Measurements from ENCODE around the gene GRIPAP1. TPM values are rescaled to one million over a fixed set of nuclear protein-coding genes. Genes with fewer than 3 reads are reported as not detected.

GRIPAP1 gene, protein sequence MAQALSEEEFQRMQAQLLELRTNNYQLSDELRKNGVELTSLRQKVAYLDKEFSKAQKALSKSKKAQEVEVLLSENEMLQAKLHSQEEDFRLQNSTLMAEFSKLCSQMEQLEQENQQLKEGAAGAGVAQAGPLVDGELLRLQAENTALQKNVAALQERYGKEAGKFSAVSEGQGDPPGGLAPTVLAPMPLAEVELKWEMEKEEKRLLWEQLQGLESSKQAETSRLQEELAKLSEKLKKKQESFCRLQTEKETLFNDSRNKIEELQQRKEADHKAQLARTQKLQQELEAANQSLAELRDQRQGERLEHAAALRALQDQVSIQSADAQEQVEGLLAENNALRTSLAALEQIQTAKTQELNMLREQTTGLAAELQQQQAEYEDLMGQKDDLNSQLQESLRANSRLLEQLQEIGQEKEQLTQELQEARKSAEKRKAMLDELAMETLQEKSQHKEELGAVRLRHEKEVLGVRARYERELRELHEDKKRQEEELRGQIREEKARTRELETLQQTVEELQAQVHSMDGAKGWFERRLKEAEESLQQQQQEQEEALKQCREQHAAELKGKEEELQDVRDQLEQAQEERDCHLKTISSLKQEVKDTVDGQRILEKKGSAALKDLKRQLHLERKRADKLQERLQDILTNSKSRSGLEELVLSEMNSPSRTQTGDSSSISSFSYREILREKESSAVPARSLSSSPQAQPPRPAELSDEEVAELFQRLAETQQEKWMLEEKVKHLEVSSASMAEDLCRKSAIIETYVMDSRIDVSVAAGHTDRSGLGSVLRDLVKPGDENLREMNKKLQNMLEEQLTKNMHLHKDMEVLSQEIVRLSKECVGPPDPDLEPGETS
- total RNA-seq (16.1 TPM), polyA plus RNA-seq (27.9 TPM)

DNA sequence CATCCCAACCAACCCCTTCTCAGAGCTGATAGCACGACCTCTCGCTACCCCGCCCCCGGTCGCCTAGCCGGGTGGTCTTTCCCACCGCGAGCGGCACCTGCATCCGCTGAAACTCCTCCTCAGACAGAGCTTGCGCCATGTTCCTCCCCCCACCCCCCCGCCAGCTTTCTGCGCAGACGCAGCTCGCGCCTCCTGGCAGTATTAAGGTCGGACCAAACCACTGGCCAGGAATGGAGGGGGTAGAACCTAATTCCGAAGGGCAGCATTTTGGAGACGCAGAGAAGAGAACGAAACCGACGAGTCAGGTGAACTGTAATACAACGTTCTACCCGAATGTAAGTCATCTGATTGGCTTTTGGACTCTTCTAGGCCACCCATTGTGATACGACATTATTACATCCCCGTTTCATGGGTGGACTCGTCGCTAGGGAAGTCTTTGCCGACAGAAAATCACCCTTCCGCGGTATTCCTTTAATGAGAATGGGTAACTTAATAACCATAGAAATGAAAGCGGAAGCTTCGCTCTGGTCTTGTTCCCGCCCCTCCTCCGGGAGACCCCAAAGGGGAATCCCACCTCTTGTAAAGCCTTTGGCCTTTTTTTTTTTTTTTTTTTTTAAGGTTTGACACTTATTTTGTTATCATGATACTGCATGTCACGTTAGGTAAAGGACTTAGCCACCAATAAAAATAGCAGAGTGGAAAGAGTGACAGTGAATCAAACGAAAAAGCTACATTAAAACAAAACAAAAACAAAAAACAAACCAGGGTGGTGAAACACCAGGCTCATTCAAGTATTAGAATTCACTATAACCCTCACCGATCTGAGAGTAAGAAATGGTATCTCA lies at the start of gene GRIPAP1:
Gene GRIPAP1, minus strand, starts transcription at position 174 of the 845 bp plus-strand sequence. Its CDS starts 35 bp downstream, at position 139.
- WGBS = under 1% methylated on average over 38 of the region's 38 CpGs

DNA sequence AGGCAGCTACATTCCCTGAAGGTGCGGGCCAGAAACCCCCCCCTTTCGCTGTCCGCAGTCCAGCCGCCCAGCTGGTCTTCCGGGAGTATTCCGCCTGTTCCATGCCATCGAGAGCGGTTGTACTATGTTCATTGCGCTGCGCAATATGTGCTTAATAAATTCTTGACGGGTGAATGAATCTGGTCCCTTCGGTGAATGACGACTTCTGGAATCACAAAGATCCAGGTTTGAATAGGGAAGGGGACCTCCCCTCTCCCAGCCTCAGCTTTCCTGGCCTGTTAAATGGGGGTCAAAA lies 41.9 kb upstream of the GRIPAP1 start:
- Histone ChIP-seq H3K4me1 (ENCODE audit: insufficient read depth) (peaks cover 2% of the 10 kb centered on the region), H3K27ac (ENCODE audit: low read depth) (peak overlapping the region; percentile 79), H3K36me3 (ENCODE audit: insufficient read depth) (no peaks in the 10 kb centered on the region), H3K4me3 (ENCODE audit: low read depth, low read length) (no peak overlapping the region)
- DNase-seq (ENCODE audit: extremely low spot score) = no peak
- WGBS = 16% methylated on average over 13 of the region's 13 CpGs

More for the DNA sequence above, at the start of gene GRIPAP1:
- DNase-seq (ENCODE audit: extremely low spot score) = peak; percentile 78
- Histone ChIP-seq H3K4me1 (ENCODE audit: insufficient read depth) (no peaks in the 10 kb centered on the region), H3K36me3 (ENCODE audit: insufficient read depth) (no peaks in the 10 kb centered on the region), H3K27ac (ENCODE audit: low read depth) (peak within 1 kb of the TSS; percentile 87), H3K4me3 (ENCODE audit: low read depth, low read length) (peak within 1 kb of the TSS; percentile 70)

DNA sequence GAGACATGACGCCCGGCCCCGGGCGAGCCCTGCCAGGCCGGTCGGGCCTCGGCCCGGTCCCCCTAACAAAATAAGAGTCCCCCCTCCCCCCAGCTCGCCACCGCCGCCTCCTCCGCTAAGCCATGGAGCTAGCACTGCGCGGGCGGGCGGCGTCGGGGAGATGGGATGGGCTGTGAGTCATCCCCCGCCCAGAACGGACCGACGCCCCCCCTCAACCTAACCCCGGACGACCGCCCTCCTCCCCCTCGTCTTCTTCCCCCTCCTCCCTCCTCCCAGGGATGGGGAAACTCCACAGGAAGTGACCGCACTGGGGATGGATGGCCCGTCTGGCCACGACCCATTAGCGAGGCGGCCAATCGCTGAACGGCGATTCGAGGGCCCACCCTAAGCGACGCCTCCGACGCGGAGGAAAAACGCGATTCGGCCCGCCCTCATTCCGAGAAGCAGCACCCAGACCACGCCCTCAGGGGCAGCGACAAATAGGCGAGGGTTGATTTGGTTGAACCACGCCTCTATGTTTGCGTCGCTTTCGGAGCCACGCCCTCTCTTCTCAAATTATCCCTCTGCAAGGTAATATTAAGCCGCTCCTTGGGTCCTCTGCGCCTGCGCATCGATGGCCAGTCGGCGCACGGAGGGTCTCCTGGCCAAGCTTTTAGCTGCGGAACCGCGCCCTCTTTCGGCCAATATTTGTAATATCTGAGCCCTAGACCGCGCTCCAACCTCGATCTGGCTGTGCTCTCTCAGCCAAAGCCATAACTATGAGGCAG lies 41.3 kb upstream of the GRIPAP1 start, which contains the start of gene TFE3:
Gene TFE3, minus strand, starts transcription at position 138 of the 767 bp plus-strand sequence. Its CDS starts 131 bp downstream, at position 7.
- peak; percentile 96 for DNase-seq (ENCODE audit: extremely low spot score)
- Histone ChIP-seq H3K4me1 (ENCODE audit: insufficient read depth) (peaks cover 2% of the 10 kb centered on the region), H3K4me3 (ENCODE audit: low read depth, low read length) (peak within 1 kb of the TSS; percentile 89), H3K36me3 (ENCODE audit: insufficient read depth) (no peaks in the 10 kb centered on the region), H3K27ac (ENCODE audit: low read depth) (peak within 1 kb of the TSS; percentile 99)
- WGBS = under 1% methylated on average over 60 of the region's 67 CpGs

DNA sequence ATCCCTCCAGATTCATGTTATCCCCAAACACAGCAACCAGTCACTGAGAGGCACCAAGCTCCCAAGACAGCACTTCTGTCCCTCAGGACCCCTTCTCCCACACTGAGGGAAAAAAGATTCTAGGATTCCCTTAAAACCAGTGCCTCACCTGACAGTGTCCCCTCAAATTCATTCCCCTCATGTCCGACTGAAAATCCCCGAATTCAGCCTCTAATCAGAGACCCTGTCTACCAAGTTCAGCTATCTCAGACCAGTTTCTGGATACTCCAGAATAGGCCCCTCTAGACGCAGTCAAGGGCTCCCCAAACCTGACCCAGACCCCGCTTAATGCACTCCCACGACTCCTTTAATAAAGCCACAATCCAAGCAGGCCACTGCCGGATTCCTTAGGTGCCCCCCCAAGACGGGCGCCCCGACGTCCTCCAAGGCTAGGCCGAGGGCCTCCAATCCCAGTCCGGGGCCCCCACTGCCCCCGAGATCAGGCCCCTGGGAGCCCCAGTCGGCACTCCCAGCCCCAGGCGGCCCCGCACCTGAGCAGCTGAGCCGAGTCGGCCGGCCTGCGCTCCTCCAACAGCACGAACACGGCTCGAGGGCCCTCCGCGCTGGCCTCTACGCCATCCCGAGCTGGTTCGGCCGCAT lies 40.6 kb upstream of the GRIPAP1 start:
- H3K27ac ChIP-seq (ENCODE audit: low read depth) = peak overlapping the region; percentile 99
- whole genome bisulfite sequencing = 0% methylated on average over 29 of the region's 29 CpGs
- no peaks in the 10 kb centered on the region for H3K36me3 ChIP-seq (ENCODE audit: insufficient read depth)
- H3K4me1 ChIP-seq (ENCODE audit: insufficient read depth) = peaks cover 2% of the 10 kb centered on the region
- no peak for DNase-seq (ENCODE audit: extremely low spot score)
- peak overlapping the region; percentile 89 for H3K4me3 ChIP-seq (ENCODE audit: low read depth, low read length)

DNA sequence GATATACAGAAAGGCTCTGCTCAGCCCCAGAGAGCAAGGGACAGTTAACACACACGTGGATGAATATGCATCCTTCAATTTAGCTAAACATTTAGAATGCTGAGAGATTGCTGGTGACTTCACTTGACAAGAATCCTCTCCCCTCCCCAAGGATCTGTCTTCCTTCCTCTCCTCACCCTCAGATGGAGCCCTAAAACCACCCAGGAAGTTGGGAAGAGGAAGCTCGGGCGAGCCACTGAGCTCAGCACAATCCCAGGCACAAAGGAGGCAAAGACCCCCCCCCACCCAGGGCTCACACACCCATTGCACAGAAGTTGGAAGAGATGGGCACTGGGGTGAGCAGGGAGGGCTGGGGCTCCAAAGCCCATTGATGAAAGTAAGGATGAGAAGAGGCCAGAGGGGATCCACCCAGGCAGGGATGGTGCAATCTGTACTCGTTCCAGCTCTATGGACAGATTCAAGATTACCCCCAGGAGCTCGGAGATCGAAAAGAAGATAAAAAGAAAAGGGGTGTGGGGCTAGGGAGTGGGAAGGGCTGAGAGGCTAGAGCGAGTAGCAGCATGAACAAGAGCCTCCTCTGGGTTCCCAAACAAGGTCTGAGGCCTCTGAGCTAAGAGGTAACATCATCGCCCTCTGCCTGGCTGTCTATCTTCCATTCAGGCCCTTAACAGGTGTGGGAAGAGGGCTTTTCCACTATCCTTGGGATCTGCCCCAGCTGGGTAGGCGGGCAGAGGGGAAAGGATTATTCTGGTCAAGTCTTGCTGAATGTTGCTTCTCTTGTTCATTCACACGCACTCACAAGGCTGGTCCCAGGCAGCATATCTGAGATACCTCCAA lies 39.9 kb upstream of the GRIPAP1 start:
- Histone ChIP-seq H3K4me1 (ENCODE audit: insufficient read depth) (peaks cover 2% of the 10 kb centered on the region), H3K27ac (ENCODE audit: low read depth) (peak overlapping the region; percentile 99), H3K4me3 (ENCODE audit: low read depth, low read length) (peak overlapping the region; percentile 89), H3K36me3 (ENCODE audit: insufficient read depth) (no peaks in the 10 kb centered on the region)
- WGBS = 3% methylated on average over 10 of the region's 10 CpGs
- DNase-seq (ENCODE audit: extremely low spot score) = no peak

DNA sequence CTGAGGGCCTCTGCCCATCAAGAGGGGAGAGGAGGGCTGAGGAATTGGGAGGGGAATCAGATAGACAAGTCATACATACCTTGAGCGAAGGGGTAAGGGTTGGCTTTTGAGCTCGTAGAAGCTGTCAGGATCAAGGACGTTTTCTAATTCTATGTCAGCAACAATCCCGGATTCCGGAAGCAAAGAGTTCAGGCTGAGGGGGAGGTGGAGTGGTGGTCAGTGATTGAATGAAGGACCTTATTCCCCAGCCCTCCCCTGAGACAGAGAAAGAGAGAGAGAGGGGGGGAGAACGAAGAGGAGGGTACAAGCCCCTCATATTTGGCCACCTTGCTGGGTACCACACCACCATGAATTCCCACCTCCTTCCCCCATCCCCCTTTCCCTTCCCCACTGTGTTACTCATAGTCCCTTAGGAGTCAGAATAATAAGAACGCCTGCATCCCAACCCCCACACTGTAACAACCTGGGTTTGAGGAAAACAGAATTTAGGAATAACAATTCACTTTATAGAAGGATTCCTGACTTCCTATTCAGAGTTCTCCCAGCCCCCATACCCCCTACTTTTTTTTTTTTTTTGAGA lies 38.4 kb upstream of the GRIPAP1 start:
- H3K36me3 ChIP-seq (ENCODE audit: insufficient read depth) = no peaks in the 10 kb centered on the region
- DNase-seq (ENCODE audit: extremely low spot score) = no peak
- H3K4me3 ChIP-seq (ENCODE audit: low read depth, low read length) = no peak overlapping the region
- H3K4me1 ChIP-seq (ENCODE audit: insufficient read depth) = peaks cover 2% of the 10 kb centered on the region
- H3K27ac ChIP-seq (ENCODE audit: low read depth) = peak overlapping the region; percentile 67
- WGBS = 15% methylated on average over 7 of the region's 7 CpGs

DNA sequence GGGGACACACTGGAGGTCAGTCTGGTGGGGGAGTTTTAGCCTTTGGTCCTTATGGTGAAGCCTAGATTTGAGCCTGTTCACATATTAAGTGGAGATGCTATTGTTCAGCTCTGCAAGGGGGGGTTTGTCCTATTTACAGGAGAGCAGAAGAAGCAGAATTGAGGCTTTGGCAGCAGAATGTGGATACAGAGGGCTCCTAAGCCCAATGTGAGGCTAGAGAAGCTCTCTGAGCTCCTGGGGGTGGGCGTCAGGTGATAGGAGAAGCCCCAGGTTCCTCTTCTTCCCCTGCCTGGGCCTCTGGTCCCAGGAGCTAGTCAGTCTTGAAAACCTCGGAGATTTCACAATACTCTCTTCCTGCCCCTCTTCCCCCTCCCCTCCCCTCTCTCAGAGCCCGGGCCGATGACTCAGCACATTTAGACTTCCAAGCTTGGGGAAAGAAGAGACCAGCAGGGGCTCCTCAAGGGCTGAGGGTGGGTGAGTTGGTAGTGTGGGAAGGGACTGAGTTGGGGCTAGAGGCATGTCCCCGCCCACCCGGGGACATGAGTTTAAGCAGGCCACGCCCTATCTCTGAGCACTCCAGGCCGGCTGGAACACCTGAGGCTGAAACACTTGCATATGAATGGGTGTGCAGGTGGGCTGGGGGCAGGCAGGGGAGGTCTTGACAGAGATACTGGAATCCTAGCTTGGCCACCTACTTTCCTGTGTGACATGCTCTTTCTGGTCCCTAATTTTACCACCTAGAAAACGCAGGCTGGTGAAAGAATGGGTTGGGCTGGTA lies 37.7 kb upstream of the GRIPAP1 start:
- 5% methylated on average over 9 of the region's 9 CpGs for WGBS
- peak overlapping the region; percentile 81 for H3K27ac ChIP-seq (ENCODE audit: low read depth)
- peaks cover 2% of the 10 kb centered on the region for H3K4me1 ChIP-seq (ENCODE audit: insufficient read depth)
- no peaks in the 10 kb centered on the region for H3K36me3 ChIP-seq (ENCODE audit: insufficient read depth)
- peak; percentile 64 for DNase-seq (ENCODE audit: extremely low spot score)
- no peak overlapping the region for H3K4me3 ChIP-seq (ENCODE audit: low read depth, low read length)

DNA sequence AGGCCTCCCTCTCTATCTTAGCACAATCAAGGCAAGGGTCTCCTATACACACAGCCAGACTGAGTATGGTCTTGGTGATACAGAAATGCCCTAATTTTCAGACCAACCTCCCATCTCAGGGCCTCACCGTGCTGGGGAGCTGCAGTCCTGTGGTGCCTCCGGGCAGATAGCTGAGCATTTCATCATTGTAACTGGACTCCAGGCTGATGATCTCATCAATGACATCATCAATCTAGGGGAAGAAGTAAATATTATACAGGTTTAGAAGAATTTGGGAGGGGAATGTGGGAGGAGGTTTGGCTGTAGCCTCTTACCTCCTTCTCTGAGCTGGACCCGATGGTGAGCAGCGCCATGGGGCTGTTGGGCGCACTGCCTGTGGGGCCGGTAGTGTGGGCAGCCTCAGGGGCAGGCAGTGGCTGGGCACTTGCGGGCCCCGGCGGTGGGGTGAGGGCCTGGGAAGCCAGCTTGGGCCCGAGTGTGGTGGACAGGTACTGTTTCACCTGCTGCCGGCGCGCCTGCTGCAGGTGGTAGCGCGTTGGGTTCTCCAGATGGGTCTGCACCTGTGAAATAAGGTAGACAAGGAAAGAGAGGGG lies 35.9 kb upstream of the GRIPAP1 start:
- Histone ChIP-seq H3K4me3 (ENCODE audit: low read depth, low read length) (no peak overlapping the region), H3K27ac (ENCODE audit: low read depth) (no peak overlapping the region), H3K4me1 (ENCODE audit: insufficient read depth) (peaks cover 2% of the 10 kb centered on the region), H3K36me3 (ENCODE audit: insufficient read depth) (peaks cover 6% of the 10 kb centered on the region)
- DNase-seq (ENCODE audit: extremely low spot score) = no peak
- WGBS = 93% methylated on average over 15 of the region's 15 CpGs

DNA sequence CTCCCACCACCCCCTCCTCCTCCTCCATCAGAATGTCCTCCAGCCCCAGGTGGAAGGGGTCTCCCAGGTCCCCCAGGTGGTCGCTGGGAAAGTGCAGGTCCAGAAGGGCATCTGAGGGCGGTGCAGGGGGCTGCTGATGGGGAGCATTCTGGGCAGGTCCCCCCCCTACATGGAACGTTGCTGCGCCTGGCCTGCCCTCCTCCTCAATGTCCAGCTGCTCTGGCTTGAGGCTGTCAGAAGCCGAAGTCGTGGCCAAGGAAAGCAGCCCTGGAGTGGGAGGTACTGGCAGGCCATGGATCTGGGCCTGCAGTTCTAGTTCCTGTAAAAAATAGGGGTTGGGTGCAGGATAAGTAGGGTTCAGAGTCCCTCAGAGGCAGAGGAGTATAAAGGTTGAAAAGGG lies 28.2 kb upstream of the GRIPAP1 start:
- no peak for DNase-seq (ENCODE audit: extremely low spot score)
- H3K27ac ChIP-seq (ENCODE audit: low read depth) = no peak overlapping the region
- WGBS = 72% methylated on average over 6 of the region's 6 CpGs
- peaks cover 8% of the 10 kb centered on the region for H3K36me3 ChIP-seq (ENCODE audit: insufficient read depth)
- H3K4me1 ChIP-seq (ENCODE audit: insufficient read depth) = no peaks in the 10 kb centered on the region
- no peak overlapping the region for H3K4me3 ChIP-seq (ENCODE audit: low read depth, low read length)

DNA sequence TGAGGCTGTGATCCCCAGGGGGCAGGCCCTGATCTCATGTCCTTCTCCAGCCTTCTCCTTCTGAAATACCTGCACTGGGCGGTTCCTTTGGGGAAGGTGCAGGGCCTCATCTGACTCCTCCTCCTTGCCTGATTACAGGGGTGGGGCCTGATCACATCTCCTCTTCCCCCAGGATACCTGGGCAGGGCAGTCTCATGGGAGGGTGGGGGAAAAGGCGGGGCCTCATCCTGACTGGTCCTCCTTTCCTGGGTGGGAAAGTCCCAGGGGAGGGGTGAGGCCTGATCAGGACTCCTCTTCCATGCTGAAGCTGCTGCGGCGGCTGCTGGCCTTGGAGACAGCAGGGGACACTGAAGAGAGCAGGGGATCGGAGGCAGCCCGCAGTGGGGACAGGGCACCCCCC lies 27.8 kb upstream of the GRIPAP1 start:
- no peak overlapping the region for H3K27ac ChIP-seq (ENCODE audit: low read depth)
- no peaks in the 10 kb centered on the region for H3K4me1 ChIP-seq (ENCODE audit: insufficient read depth)
- no peak overlapping the region for H3K4me3 ChIP-seq (ENCODE audit: low read depth, low read length)
- peaks cover 8% of the 10 kb centered on the region for H3K36me3 ChIP-seq (ENCODE audit: insufficient read depth)
- DNase-seq (ENCODE audit: extremely low spot score) = no peak
- 83% methylated on average over 6 of the region's 6 CpGs for WGBS

Measured in urinary bladder (tissue), 4 donors.